NCI-H82 treated with DMSO at 0.1 percent for 48 hours (cell line): ENCODE data around the gene LDLRAD3.
"Not testable (repeated sequence)": the region's sequence is repeated elsewhere in the genome, so short reads cannot be mapped to it uniquely, and the experiment has no call there.

Experiments used
- DNase-seq: peaks from one replicate; lab custom pipeline; 2025; ENCODE audit not compliant: unreplicated experiment; lab: John Stamatoyannopoulos, UW

LDLRAD3 gene

GRCh38 chr11:36156161-36156816 is 212.4 kb downstream of the LDLRAD3 start:
- DNase-seq: no peak

GRCh38 chr11:36156817-36157519 is 213.1 kb downstream of the LDLRAD3 start:
- no peak for DNase-seq

GRCh38 chr11:36160091-36160490 is 216.2 kb downstream of the LDLRAD3 start:
- no peak for DNase-seq

- no peak for DNase-seq
Measured at GRCh38 chr11:36161572-36161971, 217.7 kb downstream of the LDLRAD3 start.

- DNase-seq: no peak
Measured at GRCh38 chr11:36162006-36162882, 218.4 kb downstream of the LDLRAD3 start.

DNA sequence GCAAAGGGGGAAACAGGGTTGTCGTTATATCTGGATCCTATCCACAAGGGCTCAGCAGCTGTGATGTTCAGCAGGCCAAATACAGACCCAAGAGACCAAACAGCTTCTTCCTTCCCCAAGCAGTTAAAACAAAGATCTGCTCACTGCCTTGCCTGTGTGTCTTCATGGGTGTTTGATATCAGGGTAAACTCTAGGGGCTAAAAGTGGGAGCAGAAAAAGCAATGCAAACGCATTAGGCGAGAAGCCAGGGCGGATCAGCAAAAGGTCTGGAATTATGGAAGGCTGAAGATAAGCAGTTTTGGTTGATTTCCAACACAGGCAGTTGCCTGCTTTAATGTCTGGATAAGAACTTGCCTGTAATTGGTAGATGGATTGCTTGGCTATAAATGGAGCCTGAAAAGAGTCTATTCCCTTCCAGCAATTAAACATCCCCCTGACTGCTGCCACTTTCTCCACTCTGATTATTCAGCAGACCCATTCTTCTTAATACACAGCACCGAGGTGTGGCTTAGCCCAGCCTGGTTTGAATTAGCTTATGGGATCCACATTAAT is 219.1 kb downstream of the LDLRAD3 start:
- DNase-seq: no peak

DNA sequence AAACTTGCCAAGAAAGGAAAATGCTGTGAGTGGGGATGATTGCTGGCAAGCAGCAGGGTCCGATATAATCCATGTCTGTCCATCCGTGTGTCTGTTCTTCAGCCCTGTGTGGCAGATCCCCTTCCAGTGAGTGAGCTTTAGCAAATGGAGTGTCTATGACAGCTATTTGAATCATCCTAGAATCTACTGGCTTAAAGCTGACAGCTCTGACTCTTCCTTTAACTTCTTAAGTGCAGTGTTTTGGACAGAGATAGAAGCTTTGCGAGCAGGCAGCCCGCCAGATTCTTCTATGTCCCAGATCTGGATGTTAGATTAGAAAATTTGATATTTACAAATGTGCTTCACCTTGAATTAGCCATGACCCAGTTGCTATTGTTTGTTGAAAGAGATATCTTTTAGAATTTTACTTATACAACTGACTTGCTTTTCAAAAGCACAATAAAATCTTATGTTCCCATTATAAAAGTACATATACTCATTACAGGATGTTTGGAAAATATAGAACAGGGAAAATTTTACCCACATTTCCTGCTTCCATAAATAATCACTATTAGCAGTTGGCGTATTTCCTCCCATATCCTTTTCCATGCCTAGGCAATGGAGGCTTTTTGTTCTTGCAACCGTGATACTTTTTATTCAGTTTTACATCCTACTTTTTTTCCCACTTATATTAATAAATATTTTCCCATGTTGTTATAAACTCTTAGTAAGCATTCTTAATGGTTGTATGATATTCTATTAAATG is 220.8 kb downstream of the LDLRAD3 start:
- no peak for DNase-seq

DNA sequence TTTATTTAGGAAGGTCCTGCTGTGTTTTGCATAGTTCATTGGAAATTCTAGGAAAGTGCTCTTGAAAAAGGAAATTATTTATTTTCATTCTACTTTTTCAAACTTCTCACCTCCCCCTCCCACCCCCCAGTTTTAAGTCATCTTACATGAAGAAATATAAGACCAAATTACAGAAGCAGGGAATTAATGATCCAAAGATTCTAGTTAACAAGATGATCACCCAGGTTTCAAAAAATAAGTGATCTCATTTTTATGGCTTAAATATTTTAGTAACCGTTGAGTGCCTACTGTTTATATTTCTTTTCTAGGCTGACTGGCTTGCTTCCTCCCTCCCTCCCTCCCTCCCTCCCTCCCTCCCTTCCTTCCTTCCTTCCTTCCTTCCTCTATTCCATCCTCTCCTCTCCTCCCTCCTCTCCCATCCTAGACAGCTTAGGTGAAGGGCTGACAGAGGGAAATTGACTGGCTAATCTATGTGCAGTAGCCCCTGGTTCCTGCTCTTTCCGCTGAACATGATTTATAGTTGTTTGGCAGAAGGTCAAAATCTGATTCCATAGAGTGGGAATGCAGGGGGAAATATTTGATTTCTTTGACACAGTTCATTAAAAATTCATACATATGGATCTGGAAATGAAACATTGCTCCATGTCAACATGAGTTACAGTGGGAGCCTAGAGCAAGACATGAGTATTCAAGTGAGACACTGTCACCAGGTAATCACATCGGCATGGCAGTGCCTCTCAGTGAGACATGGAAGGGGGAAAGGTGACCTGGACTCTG is 221.9 kb downstream of the LDLRAD3 start:
- no peak for DNase-seq

- no peak for DNase-seq
Measured at GRCh38 chr11:36167073-36167472, 223.2 kb downstream of the LDLRAD3 start.

- no peak for DNase-seq
Measured at GRCh38 chr11:36167729-36168128, 223.9 kb downstream of the LDLRAD3 start.

DNA sequence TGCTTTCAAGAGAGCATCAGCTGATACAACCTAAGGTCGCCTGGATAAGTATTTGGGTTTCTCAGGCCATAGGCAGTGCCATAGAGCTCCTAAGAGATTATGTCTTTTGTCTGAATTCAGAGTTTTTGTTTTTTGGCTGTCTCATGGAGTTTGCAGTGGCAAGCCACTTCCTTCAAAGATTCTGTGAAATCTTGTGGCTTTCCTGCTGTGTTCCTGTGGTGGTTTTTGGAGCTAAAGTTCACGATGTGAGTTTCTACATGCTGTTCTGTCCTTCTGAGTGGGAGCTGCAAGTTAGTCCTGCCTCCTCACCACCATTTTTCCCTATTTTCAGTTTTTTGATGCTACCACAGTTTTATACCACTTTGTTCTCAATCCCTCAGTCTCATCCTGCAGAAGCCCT is 234.0 kb downstream of the LDLRAD3 start:
- no peak for DNase-seq

DNA sequence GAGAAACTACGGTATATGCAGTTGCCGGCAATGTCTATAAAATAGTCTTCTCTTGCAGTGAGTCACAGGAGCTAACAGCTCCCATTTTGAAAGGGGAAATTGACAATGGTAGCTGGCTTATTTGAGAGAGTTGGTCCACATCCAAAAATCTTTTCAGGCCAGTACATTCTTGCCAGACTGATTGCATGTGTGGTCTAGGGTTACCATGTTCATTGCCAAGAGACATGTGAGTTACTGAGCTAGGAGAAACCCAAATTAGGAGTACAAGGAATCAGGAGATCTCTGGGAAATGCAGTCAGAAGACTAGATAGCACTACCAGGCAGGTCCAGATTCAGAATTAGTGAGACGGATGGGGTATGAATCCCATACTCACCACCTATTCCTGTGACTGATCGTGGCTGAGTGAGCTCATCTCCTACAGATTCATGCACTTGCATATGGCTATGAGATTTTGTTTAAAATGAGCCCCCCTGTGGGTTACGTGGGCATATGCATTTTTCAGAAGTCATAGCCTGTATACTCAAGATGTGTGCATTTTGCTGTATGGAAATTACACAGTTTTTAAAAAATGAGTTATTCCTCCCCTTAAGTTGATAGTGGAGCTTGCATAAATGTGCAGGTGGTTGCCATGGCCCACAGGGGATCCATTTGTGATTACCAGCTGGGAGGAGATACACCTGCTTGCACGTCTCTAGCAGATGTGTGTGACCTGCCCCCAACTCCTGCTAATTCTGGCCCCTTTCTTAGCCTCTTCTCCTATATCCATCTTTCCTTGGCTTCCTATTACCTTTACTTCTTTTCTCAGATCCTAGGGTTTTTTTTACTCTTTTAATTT is 242.7 kb downstream of the LDLRAD3 start:
- DNase-seq: no peak

DNA sequence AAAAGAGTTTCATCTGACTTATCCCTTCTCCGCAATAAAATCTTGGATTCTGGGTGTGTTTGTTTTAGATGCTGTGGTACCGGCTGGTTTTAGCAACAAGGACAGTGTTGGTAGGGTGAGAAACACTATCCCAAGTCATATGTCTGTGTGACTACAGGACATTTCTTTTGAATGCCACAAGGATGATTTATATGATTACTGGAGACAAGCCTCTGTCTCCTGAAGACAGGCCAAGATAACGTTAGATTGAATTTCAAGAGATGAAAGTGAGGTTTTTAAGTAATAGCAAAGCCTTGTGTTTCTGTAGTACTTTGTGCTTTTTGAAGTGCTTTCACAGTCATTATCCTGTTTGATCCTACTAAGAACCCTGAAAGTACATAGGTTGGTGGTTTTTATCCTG is 243.8 kb downstream of the LDLRAD3 start:
- DNase-seq: no peak

DNA sequence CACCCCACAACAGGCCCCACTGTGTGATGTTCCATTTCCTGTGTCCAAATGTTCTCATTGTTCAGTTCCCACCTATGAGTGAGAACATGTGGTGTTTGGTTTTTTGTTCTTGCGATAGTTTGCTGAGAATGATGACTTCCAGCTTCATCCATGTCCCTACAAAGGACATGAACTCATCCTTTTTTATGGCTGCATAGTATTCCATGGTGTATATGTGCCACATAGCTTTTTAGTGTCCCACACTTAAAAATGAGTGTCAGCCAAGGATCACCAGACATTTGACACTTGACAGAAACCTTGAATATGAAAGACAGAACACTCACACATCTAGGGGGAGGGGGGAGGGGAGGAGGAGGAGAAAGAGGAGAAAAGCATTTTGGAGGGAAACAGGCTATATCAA is 245.9 kb downstream of the LDLRAD3 start:
- not testable (repeated sequence) for DNase-seq

GRCh38 chr11:36191941-36192340 is 248.1 kb downstream of the LDLRAD3 start:
- no peak for DNase-seq

DNA sequence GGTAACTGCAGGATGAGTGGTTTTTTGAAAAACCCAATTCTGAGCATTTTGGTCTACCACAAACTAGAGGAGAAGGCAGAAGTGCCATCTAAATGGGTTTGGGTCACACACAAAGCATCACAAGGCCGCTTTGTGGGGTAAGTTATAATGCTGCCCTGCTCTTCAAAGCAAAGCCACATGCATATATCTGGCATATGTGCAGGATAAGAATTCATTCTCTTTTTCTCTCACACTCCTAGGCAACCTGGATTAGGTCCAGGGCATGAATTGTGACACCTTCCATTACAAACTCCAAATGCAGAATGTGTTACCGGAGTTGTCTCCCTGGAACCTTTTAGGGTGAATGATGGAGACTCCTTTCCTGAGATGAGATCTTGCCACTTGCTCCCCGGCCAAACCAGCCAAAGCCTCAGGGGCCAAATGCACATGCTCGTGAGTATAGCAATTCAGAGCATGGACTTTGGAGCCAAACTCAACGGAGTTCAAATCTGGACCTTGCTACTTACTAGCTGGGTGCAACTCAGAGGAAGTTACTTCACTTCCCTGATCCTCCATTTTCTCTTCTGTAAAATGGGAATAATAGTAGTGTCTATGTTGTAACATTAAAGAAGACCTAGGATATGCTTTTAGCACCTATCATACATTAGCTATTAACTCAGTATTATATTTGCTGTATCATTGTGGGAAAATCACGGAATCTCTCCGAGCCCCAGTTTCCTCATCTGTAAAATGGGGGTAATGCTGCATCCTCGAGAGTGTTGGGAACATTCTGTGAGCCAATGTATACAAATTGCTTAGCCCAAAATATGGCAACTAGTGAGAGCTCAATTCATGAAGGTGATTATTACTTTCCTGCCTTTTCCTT is 248.8 kb downstream of the LDLRAD3 start:
- DNase-seq: no peak

- no peak for DNase-seq
Measured at GRCh38 chr11:36193290-36193619, 249.4 kb downstream of the LDLRAD3 start.

DNA sequence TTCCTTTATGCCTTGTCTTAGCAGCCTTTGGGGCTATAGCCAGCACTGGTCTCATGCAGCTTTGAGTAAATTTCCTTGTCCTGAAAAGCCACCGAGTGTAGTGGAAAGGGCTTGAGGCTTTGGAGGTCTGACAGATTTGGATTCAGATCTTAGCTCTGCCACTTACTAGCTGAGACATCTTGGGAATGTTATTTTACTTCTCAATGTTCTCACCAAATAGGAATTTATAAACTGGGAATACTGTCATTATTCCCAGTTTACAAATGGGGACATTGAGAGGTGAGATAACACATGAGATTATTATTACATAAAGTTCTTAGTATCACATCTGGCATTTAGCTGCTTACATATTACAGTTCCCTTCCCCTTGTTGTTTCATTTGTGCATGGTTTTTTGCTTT is 249.9 kb downstream of the LDLRAD3 start:
- no peak for DNase-seq
